GM19239 (cell line): ENCODE results near the gene CEP192.
"Not testable (repeated sequence)": the region's sequence is repeated elsewhere in the genome, so short reads cannot be mapped to it uniquely, and the experiment has no call there.

Source experiments
- DNase-seq: peaks from one replicate; pipeline ENCODE4 v3.0.0; 2011; ENCODE audit warnings: low spot score; ENCODE audit not compliant: insufficient read length
- FAIRE-seq: peaks from 2 replicates; lab custom pipeline; 2011; peaks lifted over from hg19 to GRCh38; lab: Jason Lieb, UNC

The CEP192 gene

DNA sequence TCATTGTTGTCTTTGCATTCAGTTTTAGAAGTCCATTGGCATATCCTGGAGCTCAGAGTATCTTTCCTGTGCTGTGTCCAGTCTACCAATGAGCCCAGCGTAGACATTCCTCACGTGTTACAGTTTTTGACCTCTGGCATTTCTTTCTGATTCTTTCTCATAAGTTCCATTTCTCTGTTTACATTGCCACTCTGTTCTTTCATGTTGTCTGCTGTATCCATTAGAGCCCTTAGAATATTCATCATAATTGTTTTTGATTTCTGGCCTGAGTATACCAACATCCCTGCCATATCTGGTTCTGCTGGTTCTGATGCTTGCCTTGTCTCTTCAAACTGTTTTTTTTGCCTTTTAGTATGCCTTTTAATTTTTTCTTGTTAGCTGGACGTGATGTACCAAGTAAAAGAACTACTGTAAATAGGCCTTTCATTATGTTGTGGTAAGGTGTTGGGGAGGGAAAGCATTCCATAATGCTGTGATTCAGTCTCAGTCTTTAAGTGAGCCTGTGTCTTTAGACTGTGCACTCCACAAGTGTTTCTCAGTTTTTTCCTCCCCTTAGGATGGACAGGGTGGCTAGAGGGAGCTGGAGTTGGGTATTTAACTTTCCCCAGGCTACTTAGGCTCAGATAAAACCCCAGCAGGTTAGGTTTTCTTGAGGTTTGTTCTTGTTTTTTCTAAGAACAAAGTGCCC lies 35.6 kb downstream of the CEP192 start:
- DNase-seq, result no peak
- no peak for FAIRE-seq

DNA sequence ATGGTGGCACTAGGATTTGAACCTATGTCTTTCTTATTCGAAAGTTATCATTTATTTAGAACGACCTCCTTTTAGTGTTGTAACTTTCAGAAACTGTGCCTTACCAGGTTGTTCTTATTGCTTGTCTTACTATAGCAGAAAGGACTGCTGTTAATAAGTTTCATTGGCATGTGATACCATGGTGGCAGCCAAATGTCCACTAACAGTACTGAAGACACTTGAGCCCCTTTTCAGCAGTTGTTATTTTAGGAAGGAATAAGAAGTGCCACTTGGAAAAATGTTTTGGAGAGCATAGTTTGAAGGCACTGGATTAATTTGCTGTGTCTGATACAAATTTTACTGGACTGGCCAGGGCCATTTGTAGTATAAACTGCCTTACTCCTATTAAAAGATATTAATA lies 37.7 kb downstream of the CEP192 start:
- DNase-seq (no peak), FAIRE-seq (no peak)

DNA sequence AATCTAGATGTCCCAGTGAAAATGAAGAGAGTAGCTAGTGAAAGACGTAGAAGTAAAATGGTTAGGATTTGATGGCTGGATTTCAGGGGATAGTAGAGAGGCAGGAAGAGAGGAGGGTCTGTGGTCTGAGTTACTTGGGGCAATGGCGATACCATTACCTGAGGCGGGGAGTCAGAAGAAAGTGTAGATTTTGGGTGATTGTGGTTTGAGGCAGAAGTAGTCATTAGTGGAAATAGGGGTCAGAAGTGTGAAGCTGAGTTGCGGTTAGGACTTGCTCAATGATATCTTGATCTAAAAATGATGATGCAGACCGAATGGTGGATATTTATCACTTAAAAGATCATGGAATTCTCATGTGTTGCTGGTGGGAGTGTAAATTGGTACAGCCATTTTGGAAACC lies 41.0 kb downstream of the CEP192 start:
- FAIRE-seq, result no peak
- no peak for DNase-seq

DNA sequence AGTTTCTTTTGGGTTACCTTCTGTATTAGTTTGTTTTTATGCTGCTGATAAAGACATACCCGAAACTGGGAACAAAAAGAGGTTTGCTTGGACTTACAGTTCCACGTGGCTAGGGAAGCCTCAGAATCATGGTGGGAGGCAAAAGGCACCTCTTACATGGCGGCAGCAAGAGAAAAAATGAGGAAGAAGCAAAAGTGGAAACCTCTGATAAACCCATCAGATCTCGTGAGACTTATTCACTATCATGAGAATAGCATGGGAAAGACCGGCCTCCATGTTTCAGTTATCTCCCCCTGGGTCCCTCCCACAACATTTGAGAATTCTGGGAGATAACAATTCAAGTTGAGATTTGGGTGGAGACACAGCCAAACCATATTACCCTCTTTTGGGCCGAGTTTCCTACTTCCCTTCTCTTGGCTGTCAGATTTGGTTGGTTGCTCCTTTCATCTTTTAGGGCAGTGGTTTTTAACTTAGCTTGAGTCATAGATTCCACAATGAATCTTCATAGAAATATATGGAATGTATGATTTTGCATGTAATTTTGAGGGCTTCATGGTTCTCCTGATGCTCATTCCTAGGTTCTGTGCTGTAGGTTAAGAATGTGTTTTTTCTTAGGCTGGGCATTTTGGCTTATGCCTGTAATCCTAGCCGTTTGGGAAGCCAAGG lies 44.2 kb downstream of the CEP192 start:
- FAIRE-seq (no peak), DNase-seq (no peak)

DNA sequence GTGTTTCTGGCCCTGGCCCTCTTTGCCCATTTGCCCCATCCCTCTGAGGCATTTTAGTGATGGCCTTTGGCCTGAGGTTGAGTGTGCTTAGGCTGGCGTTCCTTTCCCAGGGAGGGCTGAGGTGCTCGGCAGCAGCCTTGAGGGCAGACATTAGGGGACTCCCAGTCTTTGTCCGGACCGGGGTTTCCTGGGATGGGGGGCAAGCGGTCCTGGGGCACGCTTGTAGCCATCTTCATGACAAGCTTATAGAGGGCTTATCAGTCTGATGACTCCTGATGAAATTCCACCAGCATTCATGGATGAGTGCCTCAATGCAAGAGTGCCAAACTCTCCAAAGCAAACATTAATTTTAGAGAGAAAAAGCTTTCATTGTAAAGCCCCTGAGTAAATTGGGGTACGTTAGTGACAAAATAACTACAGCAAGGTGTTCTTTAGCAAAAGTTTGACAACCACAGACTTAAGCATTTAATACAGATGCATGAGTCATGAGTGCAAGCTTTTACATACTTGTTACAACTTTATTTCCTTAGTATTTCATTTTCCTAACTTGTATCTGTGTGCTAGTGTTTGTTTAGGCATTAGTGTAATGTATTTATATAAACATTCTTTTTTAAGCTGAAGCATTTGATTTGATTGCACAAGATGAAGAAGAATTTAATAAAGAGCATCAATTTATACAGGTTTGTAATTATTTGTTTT lies 45.6 kb downstream of the CEP192 start:
- FAIRE-seq (no peak), DNase-seq (no peak)

- DNase-seq (no peak), FAIRE-seq (no peak)
These were observed 48.6 kb downstream of the CEP192 start for GRCh38 chr18:13039806-13040205.

DNA sequence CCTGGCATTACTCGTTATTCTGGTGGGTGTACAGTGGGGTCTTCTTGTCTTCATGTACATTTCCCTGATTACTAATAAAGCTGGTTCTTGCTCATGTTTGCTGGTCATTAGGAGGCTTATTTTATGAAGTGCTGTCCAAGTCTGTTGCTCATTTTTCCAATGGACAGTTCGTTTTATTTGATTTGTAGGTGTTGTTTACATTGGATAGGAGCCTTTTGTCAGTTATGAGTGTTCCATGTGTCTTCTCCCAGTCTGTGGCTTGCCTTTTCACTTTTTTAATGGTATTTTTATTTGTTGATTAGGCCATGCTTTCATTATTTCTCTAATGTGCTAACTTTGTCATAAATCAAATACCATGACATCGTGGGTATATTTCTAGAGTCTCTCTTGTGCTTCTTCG lies 51.9 kb downstream of the CEP192 start:
- DNase-seq (no peak), FAIRE-seq (peak; percentile 14)

GRCh38 chr18:13048061-13048595 lies 57.0 kb downstream of the CEP192 start:
- FAIRE-seq (no peak), DNase-seq (no peak)

DNA sequence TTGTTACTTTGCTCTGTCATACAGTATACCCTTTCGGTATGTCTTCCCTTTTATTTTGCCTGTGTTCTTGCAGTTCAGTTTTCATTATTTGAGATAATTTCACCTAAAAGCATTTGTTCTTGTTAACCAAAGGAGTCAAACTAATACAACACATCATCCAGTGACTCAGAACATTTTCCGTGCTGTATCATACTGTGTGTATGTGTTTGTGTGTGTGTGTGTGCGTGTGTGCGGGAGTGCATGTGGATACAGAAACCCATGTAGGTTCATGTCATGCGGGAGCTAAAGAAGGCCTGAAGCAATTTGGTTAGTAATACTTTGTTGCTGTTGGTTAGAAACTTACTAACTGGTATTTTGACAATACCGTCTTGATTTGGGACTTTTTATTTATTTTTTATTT lies 60.0 kb downstream of the CEP192 start:
- DNase-seq (no peak), FAIRE-seq (no peak)

GRCh38 chr18:13051950-13052349 lies 60.8 kb downstream of the CEP192 start:
- peak; percentile 8 for DNase-seq
- FAIRE-seq, result peak; percentile 91

DNA sequence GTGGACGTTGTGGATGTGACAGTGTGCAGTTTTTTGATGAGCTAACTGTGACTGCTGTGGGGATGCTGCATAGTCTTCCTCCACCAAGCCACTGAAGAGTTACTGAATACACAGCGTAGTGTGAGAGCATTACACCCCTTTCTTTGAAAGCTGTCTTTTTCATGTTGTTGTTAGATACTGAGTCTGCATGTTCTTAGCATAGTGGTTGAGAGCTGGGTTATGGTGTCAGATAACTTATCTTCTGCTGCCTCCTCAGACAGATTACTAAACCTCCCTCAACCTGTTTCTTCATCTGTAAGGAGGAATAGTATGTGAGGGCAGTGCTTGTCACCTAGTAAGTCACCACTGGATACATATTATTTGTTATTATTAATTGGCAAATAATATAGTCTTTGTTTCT lies 63.2 kb downstream of the CEP192 start:
- no peak for FAIRE-seq
- DNase-seq, result no peak

- FAIRE-seq (no peak), DNase-seq (no peak)
These were observed 70.5 kb downstream of the CEP192 start for GRCh38 chr18:13061630-13062189.

DNA sequence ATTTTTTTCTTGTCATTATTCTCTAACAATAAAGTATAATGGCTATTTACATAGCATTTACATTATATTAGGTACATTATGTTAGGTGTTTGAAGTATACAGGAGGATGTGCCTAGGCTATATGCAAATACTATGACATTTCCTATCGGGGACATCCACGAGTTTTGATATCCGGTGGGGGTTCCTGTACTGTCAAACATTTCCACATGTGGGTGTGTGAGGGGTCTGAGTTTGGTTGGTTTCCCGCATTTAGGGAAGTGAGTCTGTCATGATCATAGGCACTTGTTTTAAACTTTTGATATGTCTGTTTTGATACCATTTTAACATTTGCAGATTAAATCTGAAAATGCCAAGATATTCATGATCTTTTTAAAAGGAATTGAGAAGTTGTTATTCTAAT lies 76.0 kb downstream of the CEP192 start:
- DNase-seq, result no peak
- no peak for FAIRE-seq

GRCh38 chr18:13067966-13068365 lies 76.8 kb downstream of the CEP192 start:
- no peak for FAIRE-seq

GRCh38 chr18:13070460-13070859 lies 79.3 kb downstream of the CEP192 start:
- FAIRE-seq (no peak), DNase-seq (no peak)

More at GRCh38 chr18:13067966-13068365, 76.8 kb downstream of the CEP192 start:
- no peak for DNase-seq

- FAIRE-seq (no peak), DNase-seq (no peak)
These were observed 85.7 kb downstream of the CEP192 start for GRCh38 chr18:13076886-13077285.

DNA sequence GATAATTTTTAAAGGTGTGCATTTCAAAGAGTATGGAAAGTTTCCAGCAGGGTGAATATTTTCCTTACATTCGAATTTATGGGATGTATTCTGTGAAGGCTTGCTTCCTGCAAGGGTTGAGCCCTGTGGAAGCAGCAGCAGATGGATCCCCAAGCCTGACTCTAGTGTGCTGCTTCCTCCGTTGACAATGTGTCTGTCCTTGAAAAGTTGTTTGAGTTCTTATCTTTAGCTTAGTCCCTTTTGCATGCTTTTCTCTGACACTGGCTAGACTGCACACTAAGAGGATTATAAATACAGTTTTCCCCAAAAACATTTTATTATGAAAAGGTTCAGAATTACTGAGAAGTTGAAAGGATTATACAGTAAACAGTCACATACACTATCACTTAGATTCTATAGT lies 86.3 kb downstream of the CEP192 start:
- DNase-seq (no peak), FAIRE-seq (no peak)

- not testable (repeated sequence) for DNase-seq, FAIRE-seq
These were observed 86.9 kb downstream of the CEP192 start for GRCh38 chr18:13078065-13078464.

DNA sequence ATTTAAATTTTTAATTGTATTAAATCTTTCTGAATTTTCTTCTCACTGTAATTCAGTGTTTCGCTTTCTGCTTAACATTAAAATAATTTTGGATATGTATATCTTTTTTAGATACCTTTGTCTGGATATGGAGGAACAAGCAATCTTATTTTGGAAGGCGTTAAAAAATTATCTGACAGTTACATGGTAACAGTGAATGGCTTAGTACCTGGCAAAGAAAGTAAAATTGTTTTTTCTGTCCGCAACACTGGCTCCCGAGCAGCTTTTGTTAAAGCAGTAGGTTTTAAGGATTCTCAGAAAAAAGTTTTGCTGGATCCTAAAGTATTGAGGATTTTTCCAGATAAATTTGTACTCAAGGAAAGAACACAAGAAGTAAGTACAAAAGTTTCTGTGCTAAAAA lies 95.7 kb downstream of the CEP192 start:
- DNase-seq, result no peak
- no peak for FAIRE-seq

- FAIRE-seq (no peak), DNase-seq (no peak)
These were observed 104.3 kb downstream of the CEP192 start for GRCh38 chr18:13095466-13095865.

- DNase-seq (no peak), FAIRE-seq (no peak)
These were observed 105.1 kb downstream of the CEP192 start for GRCh38 chr18:13096232-13096631.
